Left ventricle myocardium superior (tissue), 1 donor: ENCODE results near the gene LIX1. TPM values are rescaled to one million over a fixed set of nuclear protein-coding genes. Genes with fewer than 3 reads are reported as not detected.
"Not testable (repeated sequence)": the region's sequence is repeated elsewhere in the genome, so short reads cannot be mapped to it uniquely, and the experiment has no call there.

Experiments used
- ATAC-seq: fragments of 200-7000 bp; cut with Tn5 transposase; one replicate; pipeline ENCODE4 v1.9.1; 2020; ENCODE audit warnings: mild to moderate bottlenecking, moderate library complexity
- DNase-seq: peaks from one replicate; pipeline ENCODE4 v3.0.0-alpha.2; 2020
- intact Hi-C: fragments of 100-400 bp; cut with micrococcal nuclease; formaldehyde crosslinking; loops from one replicate; pipeline ENCODE4 v1.11.0; 2022
- total RNA-seq: library from RNA; stranded (reverse); fragmentation: NEBNext Ultra II Directional; extraction: Animal tissue kit (Norgen Biotek cat#: 25700); gene quantifications from one replicate; pipeline ENCODE4 v1.2.1, GENCODE V29; 2021
- donor health status: DM: no; HTN: yes; CAD: no; lungs with severe emphysema.

The LIX1 gene
- total RNA-seq, 1 donor from 2014 or later: not detected

- intact Hi-C loops: loop anchor here (10.0 kb wide), 1 partner anchor 105 kb away; no protein-coding TSS in a partner anchor
- ATAC-seq (no peak), DNase-seq (no peak)
These were observed 7.3 kb upstream of the LIX1 start for GRCh38 chr5:97149709-97150108.

DNA sequence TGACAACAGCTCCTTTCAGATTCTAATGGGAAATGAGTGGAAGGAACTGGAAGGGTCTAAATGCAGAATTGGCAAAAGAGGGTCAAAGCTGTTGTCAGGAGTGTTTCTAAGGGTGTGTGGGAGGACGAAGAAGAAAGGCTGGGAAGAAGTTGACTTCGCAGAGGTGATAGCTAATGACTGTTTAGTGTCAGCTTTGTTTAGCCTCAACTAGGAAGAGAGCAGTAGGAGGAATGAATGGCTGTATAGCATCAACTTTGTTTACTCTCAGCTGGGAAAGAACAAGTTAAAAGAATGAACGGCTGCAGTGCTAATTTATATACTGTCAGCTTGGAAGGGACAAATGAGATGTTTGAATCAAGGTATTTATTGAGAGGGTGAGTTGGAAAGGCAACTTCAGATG is 5.9 kb upstream of the LIX1 start:
- ATAC-seq: no peak
- intact Hi-C loops: loop anchor here (10.0 kb wide), 1 partner anchor 103 kb away; no protein-coding TSS in a partner anchor
- DNase-seq: no peak

- intact Hi-C loops: loop anchor here (10.0 kb wide), 1 partner anchor 99 kb away; no protein-coding TSS in a partner anchor
- DNase-seq: no peak
These were observed 1.3 kb upstream of the LIX1 start for GRCh38 chr5:97143704-97144103.

GRCh38 chr5:97141539-97141938 is 872 bp downstream of the LIX1 start:
- DNase-seq (no peak), ATAC-seq (no peak)
- intact Hi-C loops: loop anchor here (10.0 kb wide), 1 partner anchor 97 kb away; no protein-coding TSS in a partner anchor

More at GRCh38 chr5:97143704-97144103, 1.3 kb upstream of the LIX1 start:
- ATAC-seq: no peak

DNA sequence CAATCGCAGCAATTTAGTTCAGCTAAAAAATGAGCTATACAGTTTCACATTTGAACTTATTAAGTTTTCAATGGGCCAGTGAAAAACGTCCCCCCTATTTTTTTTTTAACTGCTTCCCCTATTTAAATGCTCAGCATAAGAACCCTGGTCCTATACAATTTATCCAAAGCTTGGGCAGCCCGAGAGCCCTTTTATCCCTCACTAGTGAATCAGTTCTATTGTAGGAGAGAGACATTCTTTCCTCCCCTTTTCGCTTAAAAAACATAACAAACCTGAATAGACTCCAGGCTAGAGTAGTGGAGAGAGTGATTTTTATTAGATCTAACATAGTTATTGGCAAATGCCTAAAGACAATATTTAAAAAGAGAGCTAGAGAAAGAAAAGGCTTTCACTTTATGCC is 1.4 kb downstream of the LIX1 start:
- no peak for DNase-seq
- no peak for ATAC-seq
- intact Hi-C loops: loop anchor here (10.0 kb wide), 1 partner anchor 96 kb away; no protein-coding TSS in a partner anchor

DNA sequence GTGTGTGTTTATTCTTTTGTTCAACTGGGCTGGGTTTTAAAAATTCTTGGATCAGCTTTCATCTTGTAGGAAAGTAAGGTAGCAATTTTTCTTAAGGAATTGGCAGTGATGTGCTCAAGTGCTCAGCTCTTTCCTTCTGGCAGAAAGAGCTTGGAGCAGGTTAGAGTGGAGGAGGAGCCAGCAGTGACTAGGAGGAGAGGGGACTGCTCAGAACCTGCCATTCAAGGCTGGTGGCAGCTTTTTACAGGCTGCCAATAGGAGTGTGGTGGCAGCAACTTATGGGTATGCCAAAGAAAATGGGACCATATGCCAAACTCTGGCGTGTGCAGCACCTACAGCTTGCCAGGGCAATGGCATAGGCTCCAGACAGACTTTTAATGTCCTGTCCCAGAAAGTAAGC is 2.2 kb downstream of the LIX1 start:
- peak; percentile 81 for ATAC-seq
- intact Hi-C loops: loop anchor here (10.0 kb wide), 1 partner anchor 95 kb away; no protein-coding TSS in a partner anchor
- DNase-seq: not testable (repeated sequence)

DNA sequence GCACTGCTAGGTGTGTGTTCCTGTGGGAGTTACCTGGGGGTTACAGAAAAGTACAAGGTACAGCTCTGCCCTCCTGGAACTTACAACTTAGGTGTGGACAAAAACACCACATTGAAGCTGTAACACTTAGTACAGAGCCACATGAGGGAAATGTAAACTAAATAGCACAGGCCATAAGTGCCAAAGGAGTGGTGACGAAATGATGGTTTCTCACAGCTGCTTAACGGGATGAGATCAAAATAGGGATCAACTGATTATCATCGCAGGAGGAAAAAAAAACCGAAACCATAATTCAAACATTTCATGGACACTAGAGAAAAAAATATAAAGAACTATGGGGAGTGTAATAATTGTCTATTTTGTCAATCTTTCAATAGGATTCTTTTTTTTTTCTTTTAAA is 5.9 kb downstream of the LIX1 start:
- no peak for ATAC-seq
- no peak for DNase-seq
- intact Hi-C loops: no loop called here

- intact Hi-C loops: no loop called here
- ATAC-seq (no peak), DNase-seq (no peak)
These were observed 6.5 kb downstream of the LIX1 start for GRCh38 chr5:97135868-97136267.

GRCh38 chr5:97134634-97135033 is 7.8 kb downstream of the LIX1 start:
- no peak for ATAC-seq
- intact Hi-C loops: no loop called here
- no peak for DNase-seq

DNA sequence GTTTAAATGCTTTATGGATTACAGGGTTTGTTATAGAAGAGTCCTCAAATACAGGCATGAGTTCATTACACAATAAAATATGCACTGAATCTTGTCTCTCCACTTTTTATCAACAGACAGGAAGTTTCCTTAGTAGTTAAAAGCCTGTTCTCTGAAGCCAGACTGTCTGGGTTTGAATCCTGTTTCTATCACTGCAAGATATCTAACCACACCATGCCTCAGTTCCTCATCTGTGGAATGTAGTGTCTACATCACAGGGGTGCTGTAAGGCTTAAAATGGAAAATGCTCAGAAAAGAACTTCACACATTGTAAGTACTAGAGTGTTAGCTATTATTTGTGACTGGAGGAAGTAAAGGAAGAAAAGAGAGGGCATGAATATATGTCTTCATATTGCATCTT is 9.3 kb downstream of the LIX1 start:
- intact Hi-C loops: no loop called here
- no peak for ATAC-seq
- no peak for DNase-seq

DNA sequence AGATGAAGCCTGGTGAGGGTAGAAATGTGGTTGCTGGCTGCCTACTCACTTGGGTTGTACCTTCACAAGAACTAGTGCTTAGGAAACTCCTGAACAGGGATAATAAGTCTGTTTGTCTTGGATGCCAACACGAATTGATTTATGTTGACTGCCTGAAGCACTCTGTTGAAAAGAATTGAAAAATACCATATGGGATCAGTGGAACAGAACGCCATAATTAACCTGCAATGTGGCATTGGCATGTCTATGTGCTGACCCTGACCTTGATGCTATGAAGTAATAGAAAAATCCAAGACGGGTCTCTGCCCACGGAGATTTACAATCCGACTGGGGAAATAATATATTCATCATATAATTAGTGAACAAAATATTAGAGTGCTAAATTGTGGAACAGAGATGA is 10.5 kb downstream of the LIX1 start:
- intact Hi-C loops: no loop called here
- DNase-seq: no peak

GRCh38 chr5:97131139-97131710 is 11.2 kb downstream of the LIX1 start:
- DNase-seq: no peak
- intact Hi-C loops: no loop called here
- ATAC-seq: no peak

More for the DNA sequence above, 10.5 kb downstream of the LIX1 start:
- ATAC-seq: no peak

DNA sequence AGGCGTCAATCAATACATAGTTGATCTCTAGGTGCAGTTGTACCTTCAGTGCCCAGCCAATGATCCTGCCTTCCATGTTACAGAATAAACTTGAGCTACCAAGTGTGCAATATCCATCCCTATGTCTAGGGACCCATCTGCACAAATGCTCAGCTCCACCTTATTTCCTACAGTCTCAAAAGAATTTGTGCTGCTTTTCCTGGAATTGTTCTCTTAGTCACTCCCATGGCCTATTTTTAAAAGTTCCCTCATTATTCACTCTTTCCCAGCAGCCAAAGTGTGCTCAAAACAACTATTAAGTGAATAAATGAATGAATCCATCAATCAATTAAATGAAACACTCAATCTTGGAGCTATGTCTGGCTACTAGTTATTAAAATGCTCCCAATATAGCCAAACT is 14.7 kb downstream of the LIX1 start:
- ATAC-seq (no peak), DNase-seq (no peak)
- intact Hi-C loops: no loop called here

GRCh38 chr5:97125125-97125683 is 17.2 kb downstream of the LIX1 start:
- ATAC-seq (no peak), DNase-seq (no peak)
- intact Hi-C loops: no loop called here

DNA sequence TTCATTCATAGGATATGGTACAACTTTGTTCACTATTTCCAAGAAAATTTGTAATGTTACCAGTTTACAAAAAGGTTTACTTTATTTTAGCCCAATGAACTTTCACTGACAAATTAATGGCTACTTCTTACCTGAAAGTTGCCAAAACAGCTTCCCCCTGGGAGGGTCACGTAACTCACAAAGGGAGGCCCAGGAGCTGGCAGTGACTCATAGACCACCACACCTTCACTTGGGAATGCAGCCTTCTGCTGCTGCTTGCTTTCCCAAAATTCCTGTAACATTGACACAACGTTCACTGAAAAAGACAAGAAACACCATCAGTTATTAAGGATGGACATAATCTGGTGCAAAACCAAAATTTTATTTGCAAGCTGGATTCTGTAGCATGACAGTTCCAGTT is 18.1 kb downstream of the LIX1 start:
- ATAC-seq (no peak), DNase-seq (no peak)
- intact Hi-C loops: no loop called here

DNA sequence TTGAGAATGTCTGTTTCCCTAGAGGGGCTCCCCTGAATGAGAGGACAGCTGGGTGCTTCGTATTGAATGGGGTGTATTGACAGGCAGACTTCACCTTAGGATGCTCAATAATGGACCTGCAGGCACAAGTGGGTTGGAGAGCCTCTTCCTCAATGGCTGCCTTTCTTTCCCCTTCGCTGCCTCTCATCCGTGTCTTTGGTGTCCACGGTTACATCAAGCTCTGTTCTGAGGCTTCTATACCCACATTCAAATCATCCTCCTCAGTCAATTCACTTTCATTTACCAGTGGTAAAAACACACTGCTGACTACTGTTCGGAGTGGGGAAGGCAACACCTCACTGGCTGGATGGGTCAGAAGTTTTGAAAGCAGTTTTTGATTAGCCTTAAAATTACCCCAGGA is 20.6 kb downstream of the LIX1 start:
- intact Hi-C loops: no loop called here
- no peak for DNase-seq
- no peak for ATAC-seq

- intact Hi-C loops: no loop called here
- ATAC-seq: no peak
- no peak for DNase-seq
These were observed 22.2 kb downstream of the LIX1 start for GRCh38 chr5:97120195-97120594.

- ATAC-seq (no peak), DNase-seq (no peak)
- intact Hi-C loops: no loop called here
These were observed 23.4 kb downstream of the LIX1 start for GRCh38 chr5:97119007-97119390.

GRCh38 chr5:97118261-97119006 is 24.0 kb downstream of the LIX1 start:
- intact Hi-C loops: no loop called here
- ATAC-seq: no peak
- no peak for DNase-seq

GRCh38 chr5:97115932-97116331 is 26.5 kb downstream of the LIX1 start:
- DNase-seq: peak; percentile 67
- intact Hi-C loops: no loop called here

More at GRCh38 chr5:97115932-97116331, 26.5 kb downstream of the LIX1 start:
- peak; percentile 91 for ATAC-seq
